Loucy (cell line): ENCODE measurements around the gene SPACDR.

ENCODE experiments used
- EZH2phosphoT487 ChIP-seq: fragments of 200-600 bp; IDR thresholded peaks from 2 replicates; pipeline ENCODE4 v1.6.1; 2018; ENCODE audit warnings: antibody characterized with exemption, mild to moderate bottlenecking, moderate library complexity, borderline replicate concordance
- TF ChIP-seq, protein P1 (sequence below): fragments of 200-600 bp; sonication (generic); conservative IDR thresholded peaks from 2 replicates; pipeline ENCODE4 v1.5.1; 2014; ENCODE audit warnings: mild to moderate bottlenecking, antibody characterized with exemption, low read length

GRCh38 chr7:100471021-100471420 lies 7.0 kb upstream of the SPACDR start:
- TF ChIP-seq, protein P1, sequence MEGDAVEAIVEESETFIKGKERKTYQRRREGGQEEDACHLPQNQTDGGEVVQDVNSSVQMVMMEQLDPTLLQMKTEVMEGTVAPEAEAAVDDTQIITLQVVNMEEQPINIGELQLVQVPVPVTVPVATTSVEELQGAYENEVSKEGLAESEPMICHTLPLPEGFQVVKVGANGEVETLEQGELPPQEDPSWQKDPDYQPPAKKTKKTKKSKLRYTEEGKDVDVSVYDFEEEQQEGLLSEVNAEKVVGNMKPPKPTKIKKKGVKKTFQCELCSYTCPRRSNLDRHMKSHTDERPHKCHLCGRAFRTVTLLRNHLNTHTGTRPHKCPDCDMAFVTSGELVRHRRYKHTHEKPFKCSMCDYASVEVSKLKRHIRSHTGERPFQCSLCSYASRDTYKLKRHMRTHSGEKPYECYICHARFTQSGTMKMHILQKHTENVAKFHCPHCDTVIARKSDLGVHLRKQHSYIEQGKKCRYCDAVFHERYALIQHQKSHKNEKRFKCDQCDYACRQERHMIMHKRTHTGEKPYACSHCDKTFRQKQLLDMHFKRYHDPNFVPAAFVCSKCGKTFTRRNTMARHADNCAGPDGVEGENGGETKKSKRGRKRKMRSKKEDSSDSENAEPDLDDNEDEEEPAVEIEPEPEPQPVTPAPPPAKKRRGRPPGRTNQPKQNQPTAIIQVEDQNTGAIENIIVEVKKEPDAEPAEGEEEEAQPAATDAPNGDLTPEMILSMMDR: no peak
- no peak for TF ChIP-seq EZH2phosphoT487
